ENCODE data around the gene DRAM2. TPM values are rescaled to one million over a fixed set of nuclear protein-coding genes. Genes with fewer than 3 reads are reported as not detected.

DRAM2 gene
- total and polyA plus RNA-seq, 9 of the 15 experiments (the other 6 are each of a cell fraction or from before 2014, with no cell fraction given), result 29.0 to 161 (median 53.5) TPM

DNA sequence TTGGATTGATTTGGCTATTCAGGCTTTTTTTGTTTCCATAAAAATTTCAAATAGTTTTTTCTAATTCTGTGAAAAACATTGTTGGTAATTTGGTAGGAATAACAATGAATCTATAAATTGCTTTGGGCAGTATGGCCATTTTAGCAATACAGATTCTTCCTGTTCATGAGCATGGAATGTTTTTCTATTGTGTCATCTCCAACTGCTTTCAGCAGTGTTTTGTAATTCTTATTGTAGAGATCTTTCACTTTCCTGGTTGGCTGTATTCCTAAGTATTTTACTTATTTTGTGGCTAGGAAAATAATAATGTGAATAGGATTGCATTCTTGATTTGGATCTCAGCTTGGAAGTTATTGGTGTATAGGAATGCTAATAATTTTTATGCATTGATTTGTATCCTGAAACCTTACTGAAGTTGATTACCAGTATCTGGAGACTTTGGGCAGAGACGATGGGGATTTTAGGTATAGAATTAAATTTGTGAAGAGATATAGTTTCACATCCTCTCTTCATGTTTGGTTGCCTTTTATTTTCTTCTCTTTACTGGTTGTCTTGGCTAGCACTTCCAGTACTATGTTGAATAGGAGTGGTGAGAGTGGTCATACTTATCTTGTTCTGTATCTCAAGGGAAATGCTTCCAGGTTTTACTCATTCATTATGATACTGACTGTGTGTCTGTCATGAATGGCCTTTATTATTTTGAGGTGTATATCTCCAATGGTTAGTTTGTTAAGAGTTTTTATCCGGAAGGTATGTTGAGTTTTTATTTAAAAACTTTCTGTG is 57.3 kb downstream of the DRAM2 start (continued):
- TF ChIP-seq, protein P1, sequence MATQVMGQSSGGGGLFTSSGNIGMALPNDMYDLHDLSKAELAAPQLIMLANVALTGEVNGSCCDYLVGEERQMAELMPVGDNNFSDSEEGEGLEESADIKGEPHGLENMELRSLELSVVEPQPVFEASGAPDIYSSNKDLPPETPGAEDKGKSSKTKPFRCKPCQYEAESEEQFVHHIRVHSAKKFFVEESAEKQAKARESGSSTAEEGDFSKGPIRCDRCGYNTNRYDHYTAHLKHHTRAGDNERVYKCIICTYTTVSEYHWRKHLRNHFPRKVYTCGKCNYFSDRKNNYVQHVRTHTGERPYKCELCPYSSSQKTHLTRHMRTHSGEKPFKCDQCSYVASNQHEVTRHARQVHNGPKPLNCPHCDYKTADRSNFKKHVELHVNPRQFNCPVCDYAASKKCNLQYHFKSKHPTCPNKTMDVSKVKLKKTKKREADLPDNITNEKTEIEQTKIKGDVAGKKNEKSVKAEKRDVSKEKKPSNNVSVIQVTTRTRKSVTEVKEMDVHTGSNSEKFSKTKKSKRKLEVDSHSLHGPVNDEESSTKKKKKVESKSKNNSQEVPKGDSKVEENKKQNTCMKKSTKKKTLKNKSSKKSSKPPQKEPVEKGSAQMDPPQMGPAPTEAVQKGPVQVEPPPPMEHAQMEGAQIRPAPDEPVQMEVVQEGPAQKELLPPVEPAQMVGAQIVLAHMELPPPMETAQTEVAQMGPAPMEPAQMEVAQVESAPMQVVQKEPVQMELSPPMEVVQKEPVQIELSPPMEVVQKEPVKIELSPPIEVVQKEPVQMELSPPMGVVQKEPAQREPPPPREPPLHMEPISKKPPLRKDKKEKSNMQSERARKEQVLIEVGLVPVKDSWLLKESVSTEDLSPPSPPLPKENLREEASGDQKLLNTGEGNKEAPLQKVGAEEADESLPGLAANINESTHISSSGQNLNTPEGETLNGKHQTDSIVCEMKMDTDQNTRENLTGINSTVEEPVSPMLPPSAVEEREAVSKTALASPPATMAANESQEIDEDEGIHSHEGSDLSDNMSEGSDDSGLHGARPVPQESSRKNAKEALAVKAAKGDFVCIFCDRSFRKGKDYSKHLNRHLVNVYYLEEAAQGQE (IDR thresholded peaks at IDR 0.05; ENCODE audit: borderline replicate concordance), result no peak
- TF ChIP-seq, protein P1 (CRISPR knock-in tag; IDR thresholded peaks at IDR 0.05; ENCODE audit: low read depth), result no peak
- TF ChIP-seq EP400 (IDR thresholded peaks at IDR 0.05), result no peak
- TF ChIP-seq FOSL1 (tag; conservative IDR thresholded peaks at IDR 0.05), result no peak
- TF ChIP-seq, protein P2, sequence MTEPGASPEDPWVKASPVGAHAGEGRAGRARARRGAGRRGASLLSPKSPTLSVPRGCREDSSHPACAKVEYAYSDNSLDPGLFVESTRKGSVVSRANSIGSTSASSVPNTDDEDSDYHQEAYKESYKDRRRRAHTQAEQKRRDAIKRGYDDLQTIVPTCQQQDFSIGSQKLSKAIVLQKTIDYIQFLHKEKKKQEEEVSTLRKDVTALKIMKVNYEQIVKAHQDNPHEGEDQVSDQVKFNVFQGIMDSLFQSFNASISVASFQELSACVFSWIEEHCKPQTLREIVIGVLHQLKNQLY (CRISPR knock-in tag; conservative IDR thresholded peaks at IDR 0.05), result no peak
- TF ChIP-seq, protein P3, sequence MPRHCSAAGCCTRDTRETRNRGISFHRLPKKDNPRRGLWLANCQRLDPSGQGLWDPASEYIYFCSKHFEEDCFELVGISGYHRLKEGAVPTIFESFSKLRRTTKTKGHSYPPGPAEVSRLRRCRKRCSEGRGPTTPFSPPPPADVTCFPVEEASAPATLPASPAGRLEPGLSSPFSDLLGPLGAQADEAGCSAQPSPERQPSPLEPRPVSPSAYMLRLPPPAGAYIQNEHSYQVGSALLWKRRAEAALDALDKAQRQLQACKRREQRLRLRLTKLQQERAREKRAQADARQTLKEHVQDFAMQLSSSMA (CRISPR knock-in tag; IDR thresholded peaks at IDR 0.05), result no peak
- no peak for TF ChIP-seq SNRNP70 (optimal IDR thresholded peaks at IDR 0.05; ENCODE audit: low read depth, low read length)
- no peak for TF ChIP-seq ARNT (IDR thresholded peaks at IDR 0.05)
- TF ChIP-seq, protein P4, sequence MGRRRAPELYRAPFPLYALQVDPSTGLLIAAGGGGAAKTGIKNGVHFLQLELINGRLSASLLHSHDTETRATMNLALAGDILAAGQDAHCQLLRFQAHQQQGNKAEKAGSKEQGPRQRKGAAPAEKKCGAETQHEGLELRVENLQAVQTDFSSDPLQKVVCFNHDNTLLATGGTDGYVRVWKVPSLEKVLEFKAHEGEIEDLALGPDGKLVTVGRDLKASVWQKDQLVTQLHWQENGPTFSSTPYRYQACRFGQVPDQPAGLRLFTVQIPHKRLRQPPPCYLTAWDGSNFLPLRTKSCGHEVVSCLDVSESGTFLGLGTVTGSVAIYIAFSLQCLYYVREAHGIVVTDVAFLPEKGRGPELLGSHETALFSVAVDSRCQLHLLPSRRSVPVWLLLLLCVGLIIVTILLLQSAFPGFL (CRISPR knock-in tag; IDR thresholded peaks at IDR 0.05), result no peak

All from K562 (cell line).